ENCODE results near the gene TMEM266.

The TMEM266 gene

GRCh38 chr15:76217029-76217881, 157.5 kb downstream of the TMEM266 start:
- peaks cover 18% of the 10 kb centered on the region for H3K4me1 ChIP-seq (ENCODE audit: control insufficient read depth, insufficient read depth, low read length)
- H3K4me3 ChIP-seq (ENCODE audit: low read depth, low read length): no peak overlapping the region
- CTCF ChIA-PET: interaction anchor here (0.9 to 3.4 kb wide), 4 partner anchors 10 to 69 kb away, joined by 3 to 14 read pairs (median 5); no protein-coding TSS in a partner anchor
- POLR2A ChIA-PET: interaction anchor here (0.6 to 1.3 kb wide), 4 partner anchors 26 to 721 kb away, joined by 3 to 4 read pairs (median 3); partner anchors contain the start of gene ISL2
- H3K36me3 ChIP-seq (ENCODE audit: control insufficient read depth in 2 of 2, insufficient read depth in 1 of 2, low read length in 2 of 2): peaks cover 0 to 65% of the 10 kb centered on the region in 2 experiments; a peak in 2 of 3 replicates
- TF ChIP-seq WT1 (tag by site-specific recombination; IDR thresholded peaks at IDR 0.05) (0 out of 2 replicates have a peak, but pooled peaks have one; percentile 31), ZNF24 (tag by site-specific recombination; IDR thresholded peaks at IDR 0.05) (peak; percentile 56; the same call in 1 of the 2 replicates), ZNF670 (tag by site-specific recombination; IDR thresholded peaks at IDR 0.05; ENCODE audit: low read depth) (no peak), ZBTB17 (tag by site-specific recombination; IDR thresholded peaks at IDR 0.05) (0 out of 2 replicates have a peak, but pooled peaks have one; percentile 34), ZBTB8A (tag by site-specific recombination; IDR thresholded peaks at IDR 0.05) (peak; percentile 58), ZNF548 (tag by site-specific recombination; IDR thresholded peaks at IDR 0.05) (no peak), OSR2 (tag by site-specific recombination; IDR thresholded peaks at IDR 0.05) (peak; percentile 92), ZNF561 (tag by site-specific recombination; IDR thresholded peaks at IDR 0.05; ENCODE audit: borderline replicate concordance) (0 out of 2 replicates have a peak, but pooled peaks have one; percentile 41), PRDM1 (tag by site-specific recombination; IDR thresholded peaks at IDR 0.05) (no peak), ZNF114 (tag by site-specific recombination; IDR thresholded peaks at IDR 0.05) (no peak), REPIN1 (tag by site-specific recombination; IDR thresholded peaks at IDR 0.05; ENCODE audit: low read depth) (no peak), ZNF366 (tag by site-specific recombination; conservative IDR thresholded peaks at IDR 0.05) (0 out of 2 replicates have a peak, but pooled peaks have one; percentile 28), ZNF423 (tag by site-specific recombination; IDR thresholded peaks at IDR 0.05) (peak; percentile 39; the same call in 1 of the 2 replicates), ZBTB20 (tag by site-specific recombination; IDR thresholded peaks at IDR 0.05) (0 out of 2 replicates have a peak, but pooled peaks have one; percentile 23), BCL6B (tag by site-specific recombination; IDR thresholded peaks at IDR 0.05) (peak; percentile 63), PRDM10 (tag by site-specific recombination; IDR thresholded peaks at IDR 0.05) (0 out of 2 replicates have a peak, but pooled peaks have one; percentile 45), SP7 (tag by site-specific recombination; IDR thresholded peaks at IDR 0.05) (0 out of 2 replicates have a peak, but pooled peaks have one; percentile 53), ZNF843 (tag by site-specific recombination; IDR thresholded peaks at IDR 0.05) (0 out of 2 replicates have a peak, but pooled peaks have one; percentile 44), ZNF600 (tag by site-specific recombination; IDR thresholded peaks at IDR 0.05) (peak; percentile 90), ZFP41 (tag by site-specific recombination; IDR thresholded peaks at IDR 0.05; ENCODE audit: borderline replicate concordance) (no peak), ZSCAN30 (tag by site-specific recombination; IDR thresholded peaks at IDR 0.05) (0 out of 2 replicates have a peak, but pooled peaks have one; percentile 27), FEZF1 (tag by site-specific recombination; IDR thresholded peaks at IDR 0.05) (peak; percentile 59; the same call in 1 of the 2 replicates), GLI2 (tag by site-specific recombination; IDR thresholded peaks at IDR 0.05; ENCODE audit: borderline replicate concordance, low read depth) (no peak), SP2 (tag by site-specific recombination; IDR thresholded peaks at IDR 0.05) (no peak), ZNF155 (tag by site-specific recombination; IDR thresholded peaks at IDR 0.05) (no peak)
- TF ChIP-seq, protein P1, sequence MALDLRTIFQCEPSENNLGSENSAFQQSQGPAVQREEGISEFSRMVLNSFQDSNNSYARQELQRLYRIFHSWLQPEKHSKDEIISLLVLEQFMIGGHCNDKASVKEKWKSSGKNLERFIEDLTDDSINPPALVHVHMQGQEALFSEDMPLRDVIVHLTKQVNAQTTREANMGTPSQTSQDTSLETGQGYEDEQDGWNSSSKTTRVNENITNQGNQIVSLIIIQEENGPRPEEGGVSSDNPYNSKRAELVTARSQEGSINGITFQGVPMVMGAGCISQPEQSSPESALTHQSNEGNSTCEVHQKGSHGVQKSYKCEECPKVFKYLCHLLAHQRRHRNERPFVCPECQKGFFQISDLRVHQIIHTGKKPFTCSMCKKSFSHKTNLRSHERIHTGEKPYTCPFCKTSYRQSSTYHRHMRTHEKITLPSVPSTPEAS (tag by site-specific recombination; IDR thresholded peaks at IDR 0.05): peak; percentile 51; the same call in 1 of the 2 replicates
- H3K9me3 ChIP-seq (ENCODE audit: control insufficient read depth, insufficient read depth, low read depth, low read length): no peaks in the 10 kb centered on the region
- no peak overlapping the region for H3K27ac ChIP-seq (ENCODE audit: extremely low read depth, low read depth, low read length)
